ENCODE results near the gene DHCR7. TPM values are rescaled to one million over a fixed set of nuclear protein-coding genes. Genes with fewer than 3 reads are reported as not detected.

DHCR7 gene
- polyA plus RNA-seq, 2 of the 4 experiments (the other 2 are of a cell fraction), result 44.2 to 82.2 TPM

GRCh38 chr11:71485063-71485399, 36.8 kb upstream of the DHCR7 start:
- WGBS (ENCODE audit: missing lambda C conversion rate), result 86% methylated on average over 5 of the region's 6 CpGs
- FAIRE-seq (no peak), DNase-seq (ENCODE audit: low read depth in 1 of 2, low spot score in 1 of 2) (no peak), ATAC-seq (no peak; a peak in 1 of 6 replicates)
- TF ChIP-seq PBX3 (IDR thresholded peaks at IDR 0.05) (no peak), NFE2L2 (conservative IDR thresholded peaks at IDR 0.05; ENCODE audit: low read length) (no peak), JUN (IDR thresholded peaks at IDR 0.05) (no peak), RCOR1 (IDR thresholded peaks at IDR 0.05; ENCODE audit: low read depth, low read length) (no peak), POLR2AphosphoS2 (conservative IDR thresholded peaks at IDR 0.05; ENCODE audit: low read length) (no peak), HDAC2 (IDR thresholded peaks at IDR 0.05) (no peak), USF2 (IDR thresholded peaks at IDR 0.05) (no peak), CHD2 (IDR thresholded peaks at IDR 0.05; ENCODE audit: low read length, partially characterized antibody) (no peak), ZNF302 (CRISPR knock-in tag; IDR thresholded peaks at IDR 0.05) (no peak)
- TF ChIP-seq, protein P1, sequence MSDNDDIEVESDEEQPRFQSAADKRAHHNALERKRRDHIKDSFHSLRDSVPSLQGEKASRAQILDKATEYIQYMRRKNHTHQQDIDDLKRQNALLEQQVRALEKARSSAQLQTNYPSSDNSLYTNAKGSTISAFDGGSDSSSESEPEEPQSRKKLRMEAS (IDR thresholded peaks at IDR 0.05), result no peak
- ChIA-PET POLR2A (no interaction called here), CTCF (interaction anchor here (0.7 kb wide), 1 partner anchor 17 kb away, joined by 3 read pairs; no protein-coding TSS in a partner anchor)
- H3K4me1 ChIP-seq, result peaks cover 13% of the 10 kb centered on the region; the same call in 2 of the 3 replicates
- H3K4me2 ChIP-seq, result no peak overlapping the region
- no peak overlapping the region for H3K4me3 ChIP-seq
- H3K9me3 ChIP-seq, result no peaks in the 10 kb centered on the region
- H3K27ac ChIP-seq, result no peak overlapping the region

DNA sequence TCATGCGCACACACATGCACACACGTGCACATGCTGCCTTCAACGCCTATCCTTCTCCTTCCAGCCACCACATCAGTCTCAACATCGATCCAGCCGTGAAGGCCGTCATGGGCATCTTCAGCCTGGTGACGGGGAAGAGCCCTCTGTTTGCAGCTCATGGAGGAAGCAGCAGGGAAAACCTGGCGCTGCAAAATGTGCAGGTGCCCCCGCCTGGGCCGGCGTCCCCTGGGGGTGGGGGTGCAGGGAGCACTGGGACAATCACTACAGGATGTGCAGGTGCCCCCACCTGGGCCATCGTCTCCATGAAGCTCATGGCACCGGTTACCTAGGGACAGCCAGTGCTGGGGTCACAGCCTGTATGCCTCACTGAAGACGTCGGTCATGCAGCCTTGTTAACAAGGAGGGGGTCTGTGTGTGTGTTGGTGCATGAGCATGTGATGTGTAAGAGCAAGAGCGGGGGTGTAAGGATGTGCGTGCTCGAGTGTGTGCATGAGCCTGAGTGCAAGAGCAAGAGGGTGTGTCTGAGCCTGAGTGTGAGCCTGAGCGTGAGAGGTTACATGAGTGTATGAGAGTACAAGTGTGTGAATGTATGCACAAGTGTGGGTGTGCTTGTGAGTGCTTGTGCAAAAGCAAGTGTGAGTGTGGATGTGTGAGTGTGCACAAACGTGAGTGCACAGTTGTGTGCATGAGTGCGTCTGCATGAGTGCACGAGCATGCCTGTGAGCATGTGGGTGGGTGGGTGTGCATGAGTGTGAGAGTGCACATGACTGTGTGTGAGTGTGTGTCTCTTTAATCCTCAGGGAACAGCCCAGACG, 36.3 kb upstream of the DHCR7 start:
- Histone ChIP-seq H3K9me3 (no peaks in the 10 kb centered on the region), H3K4me3 (no peak overlapping the region), H3K4me2 (no peak overlapping the region), H3K4me1 (peaks cover 13% of the 10 kb centered on the region; the same call in 2 of the 3 replicates), H3K27ac (no peak overlapping the region)
- FAIRE-seq, result no peak
- no peak for DNase-seq (ENCODE audit: low read depth in 1 of 2, low spot score in 1 of 2)
- POLR2A ChIA-PET, result no interaction called here
- 92% methylated on average over 20 of the region's 23 CpGs for WGBS (ENCODE audit: missing lambda C conversion rate)
- TF ChIP-seq ZSCAN20 (CRISPR knock-in tag; IDR thresholded peaks at IDR 0.05) (no peak), FOSB (CRISPR knock-in tag; IDR thresholded peaks at IDR 0.05) (no peak), SMC3 (IDR thresholded peaks at IDR 0.05) (no peak), NFE2L2 (conservative IDR thresholded peaks at IDR 0.05; ENCODE audit: low read length) (no peak), KDM1A (IDR thresholded peaks at IDR 0.05; ENCODE audit: low read depth) (no peak), ZC3H11A (IDR thresholded peaks at IDR 0.05) (no peak), PBX3 (IDR thresholded peaks at IDR 0.05) (no peak)
- TF ChIP-seq, protein P2, sequence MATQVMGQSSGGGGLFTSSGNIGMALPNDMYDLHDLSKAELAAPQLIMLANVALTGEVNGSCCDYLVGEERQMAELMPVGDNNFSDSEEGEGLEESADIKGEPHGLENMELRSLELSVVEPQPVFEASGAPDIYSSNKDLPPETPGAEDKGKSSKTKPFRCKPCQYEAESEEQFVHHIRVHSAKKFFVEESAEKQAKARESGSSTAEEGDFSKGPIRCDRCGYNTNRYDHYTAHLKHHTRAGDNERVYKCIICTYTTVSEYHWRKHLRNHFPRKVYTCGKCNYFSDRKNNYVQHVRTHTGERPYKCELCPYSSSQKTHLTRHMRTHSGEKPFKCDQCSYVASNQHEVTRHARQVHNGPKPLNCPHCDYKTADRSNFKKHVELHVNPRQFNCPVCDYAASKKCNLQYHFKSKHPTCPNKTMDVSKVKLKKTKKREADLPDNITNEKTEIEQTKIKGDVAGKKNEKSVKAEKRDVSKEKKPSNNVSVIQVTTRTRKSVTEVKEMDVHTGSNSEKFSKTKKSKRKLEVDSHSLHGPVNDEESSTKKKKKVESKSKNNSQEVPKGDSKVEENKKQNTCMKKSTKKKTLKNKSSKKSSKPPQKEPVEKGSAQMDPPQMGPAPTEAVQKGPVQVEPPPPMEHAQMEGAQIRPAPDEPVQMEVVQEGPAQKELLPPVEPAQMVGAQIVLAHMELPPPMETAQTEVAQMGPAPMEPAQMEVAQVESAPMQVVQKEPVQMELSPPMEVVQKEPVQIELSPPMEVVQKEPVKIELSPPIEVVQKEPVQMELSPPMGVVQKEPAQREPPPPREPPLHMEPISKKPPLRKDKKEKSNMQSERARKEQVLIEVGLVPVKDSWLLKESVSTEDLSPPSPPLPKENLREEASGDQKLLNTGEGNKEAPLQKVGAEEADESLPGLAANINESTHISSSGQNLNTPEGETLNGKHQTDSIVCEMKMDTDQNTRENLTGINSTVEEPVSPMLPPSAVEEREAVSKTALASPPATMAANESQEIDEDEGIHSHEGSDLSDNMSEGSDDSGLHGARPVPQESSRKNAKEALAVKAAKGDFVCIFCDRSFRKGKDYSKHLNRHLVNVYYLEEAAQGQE (IDR thresholded peaks at IDR 0.05), result no peak
- ATAC-seq, result no peak
- CTCF ChIA-PET, result interaction anchor here (0.9 kb wide), 1 partner anchor 9 kb away, joined by 3 read pairs; no protein-coding TSS in a partner anchor
